ENCODE data around the gene ARFIP2. TPM values are rescaled to one million over a fixed set of nuclear protein-coding genes. Genes with fewer than 3 reads are reported as not detected.

ARFIP2 gene
- total RNA-seq, 1 experiment from 2014 or later = 100 TPM

- DNase-seq = no peak
- intact Hi-C loops (cut with micrococcal nuclease; ENCODE audit: unreplicated experiment) = no loop called here
- no peaks in the 10 kb centered on the region; the same call in 1 of the 2 replicates for H3K36me3 ChIP-seq (ENCODE audit: control insufficient read depth, insufficient read depth, low read length)
- ChIA-PET CTCF (interaction anchor here (4.0 kb wide), 1 partner anchor 126 kb away, joined by 52 read pairs; no protein-coding TSS in a partner anchor), POLR2A (no interaction called here)
- Mint-ChIP-seq H3K27ac (ENCODE audit: unreplicated experiment) (no peak overlapping the region), H3K4me1 (ENCODE audit: low read depth, unreplicated experiment) (peaks cover 7% of the 10 kb centered on the region), H3K27me3 (ENCODE audit: insufficient read depth, unreplicated experiment) (no peaks in the 10 kb centered on the region), H3K9me3 (ENCODE audit: unreplicated experiment) (no peaks in the 10 kb centered on the region), H3K4me3 (ENCODE audit: unreplicated experiment) (no peak overlapping the region), H3K36me3 (ENCODE audit: insufficient read depth, unreplicated experiment) (no peaks in the 10 kb centered on the region)
- no peak for TF ChIP-seq CTCF (IDR thresholded peaks at IDR 0.05; ENCODE audit: insufficient read depth in 1 of 2, low read depth in 1 of 2, low read length in 1 of 2, severe bottlenecking in 1 of 2, unreplicated experiment in 1 of 2)
- H3K4me1 ChIP-seq = no peaks in the 10 kb centered on the region
- H3K27me3 ChIP-seq (replicated peaks; ENCODE audit: control insufficient read depth, insufficient read depth, low read length) = no peaks in the 10 kb centered on the region
- no peak overlapping the region for H3K4me3 ChIP-seq (ENCODE audit: low read depth, low read length)
- H3K9me3 ChIP-seq = no peaks in the 10 kb centered on the region
- no TSS peak for BruUV-seq (replicated peaks)
Measured at GRCh38 chr11:6504166-6504565, 23.0 kb upstream of the ARFIP2 start.

- Mint-ChIP-seq H3K4me1 (ENCODE audit: low read depth, unreplicated experiment) (peaks cover 7% of the 10 kb centered on the region), H3K9me3 (ENCODE audit: unreplicated experiment) (no peaks in the 10 kb centered on the region), H3K36me3 (ENCODE audit: insufficient read depth, unreplicated experiment) (no peaks in the 10 kb centered on the region), H3K4me3 (ENCODE audit: unreplicated experiment) (no peak overlapping the region), H3K27me3 (ENCODE audit: insufficient read depth, unreplicated experiment) (no peaks in the 10 kb centered on the region), H3K27ac (ENCODE audit: unreplicated experiment) (no peak overlapping the region)
- no peaks in the 10 kb centered on the region for H3K4me1 ChIP-seq
- H3K4me3 ChIP-seq (ENCODE audit: low read depth, low read length) = no peak overlapping the region
- intact Hi-C loops (cut with micrococcal nuclease; ENCODE audit: unreplicated experiment) = no loop called here
- H3K9me3 ChIP-seq = no peaks in the 10 kb centered on the region
- DNase-seq = no peak
- CTCF ChIA-PET = no interaction called here
- no TSS peak for BruUV-seq (replicated peaks)
- POLR2A ChIA-PET = no interaction called here
- no peak for TF ChIP-seq CTCF (IDR thresholded peaks at IDR 0.05; ENCODE audit: insufficient read depth in 1 of 2, low read depth in 1 of 2, low read length in 1 of 2, severe bottlenecking in 1 of 2, unreplicated experiment in 1 of 2)
- no peaks in the 10 kb centered on the region for H3K27me3 ChIP-seq (replicated peaks; ENCODE audit: control insufficient read depth, insufficient read depth, low read length)
- H3K36me3 ChIP-seq (ENCODE audit: control insufficient read depth, insufficient read depth, low read length) = peaks cover 2% of the 10 kb centered on the region
Measured at GRCh38 chr11:6502382-6502781, 21.3 kb upstream of the ARFIP2 start.

GRCh38 chr11:6498544-6498943 lies 17.4 kb upstream of the ARFIP2 start:
- H3K9me3 Mint-ChIP-seq (ENCODE audit: unreplicated experiment) = no peaks in the 10 kb centered on the region
- H3K27me3 Mint-ChIP-seq (ENCODE audit: insufficient read depth, unreplicated experiment) = no peaks in the 10 kb centered on the region
- H3K36me3 ChIP-seq (ENCODE audit: control insufficient read depth, insufficient read depth, low read length) = peaks cover 2% of the 10 kb centered on the region; the same call in 1 of the 2 replicates
- H3K4me1 Mint-ChIP-seq (ENCODE audit: low read depth, unreplicated experiment) = peaks cover 17% of the 10 kb centered on the region
- POLR2A ChIA-PET = no interaction called here
- CTCF ChIA-PET = interaction anchor here (0.6 to 3.1 kb wide), 4 partner anchors 22 to 119 kb away, joined by 3 to 13 read pairs (median 5); partner anchors contain the start of gene SMPD1
- H3K4me3 ChIP-seq (ENCODE audit: low read depth, low read length) = no peak overlapping the region
- TF ChIP-seq CTCF (IDR thresholded peaks at IDR 0.05; ENCODE audit: insufficient read depth in 1 of 2, low read depth in 1 of 2, low read length in 1 of 2, severe bottlenecking in 1 of 2, unreplicated experiment in 1 of 2) = no peak
- H3K9me3 ChIP-seq = no peaks in the 10 kb centered on the region
- H3K4me3 Mint-ChIP-seq (ENCODE audit: unreplicated experiment) = no peak overlapping the region
- no TSS peak for BruUV-seq (replicated peaks)
- intact Hi-C loops (cut with micrococcal nuclease; ENCODE audit: unreplicated experiment) = no loop called here
- peaks cover 5% of the 10 kb centered on the region for H3K36me3 Mint-ChIP-seq (ENCODE audit: insufficient read depth, unreplicated experiment)
- no peak overlapping the region for H3K27ac Mint-ChIP-seq (ENCODE audit: unreplicated experiment)
- no peaks in the 10 kb centered on the region for H3K27me3 ChIP-seq (replicated peaks; ENCODE audit: control insufficient read depth, insufficient read depth, low read length)
- DNase-seq = no peak
- no peaks in the 10 kb centered on the region for H3K4me1 ChIP-seq

All from Caco-2 (cell line).